Measurements from ENCODE around the gene TMEM271. TPM values are rescaled to one million over a fixed set of nuclear protein-coding genes. Genes with fewer than 3 reads are reported as not detected.

Gene TMEM271
- polyA plus RNA-seq, 1 donor from 2014 or later: 16.0 TPM

- H3K4me2 ChIP-seq (ENCODE audit: low read length): no peak overlapping the region
- H4K20me1 ChIP-seq (ENCODE audit: insufficient read depth): no peaks in the 10 kb centered on the region
- H3K36me3 ChIP-seq (ENCODE audit: insufficient read depth, low read length): no peaks in the 10 kb centered on the region
- H2AFZ ChIP-seq (ENCODE audit: low read depth, low read length): no peak overlapping the region
- no peaks in the 10 kb centered on the region for H3K27me3 ChIP-seq (ENCODE audit: insufficient read depth, low read depth, low read length)
- H3K9ac ChIP-seq (ENCODE audit: low read length): no peak overlapping the region
- no peaks in the 10 kb centered on the region for H3F3A ChIP-seq (ENCODE audit: insufficient read depth, low read length, poor library complexity, severe bottlenecking)
- no peaks in the 10 kb centered on the region for H3K9me2 ChIP-seq (ENCODE audit: insufficient read depth, low read length)
- TF ChIP-seq POLR2AphosphoS5 (IDR thresholded peaks at IDR 0.05) (no peak), RAD21 (conservative IDR thresholded peaks at IDR 0.05) (no peak), SMC3 (conservative IDR thresholded peaks at IDR 0.05; ENCODE audit: poor library complexity) (no peak), EZH2 (IDR thresholded peaks at IDR 0.05; ENCODE audit: borderline replicate concordance, insufficient read depth, low read length, poor library complexity, severe bottlenecking) (no peak), REST (IDR thresholded peaks at IDR 0.05; ENCODE audit: borderline replicate concordance) (no peak), EP300 (conservative IDR thresholded peaks at IDR 0.05; ENCODE audit: poor library complexity, severe bottlenecking) (no peak), TAF1 (IDR thresholded peaks at IDR 0.05; ENCODE audit: low read depth) (no peak), MXI1 (conservative IDR thresholded peaks at IDR 0.05; ENCODE audit: poor library complexity, severe bottlenecking) (no peak)
- TF ChIP-seq, protein P1, sequence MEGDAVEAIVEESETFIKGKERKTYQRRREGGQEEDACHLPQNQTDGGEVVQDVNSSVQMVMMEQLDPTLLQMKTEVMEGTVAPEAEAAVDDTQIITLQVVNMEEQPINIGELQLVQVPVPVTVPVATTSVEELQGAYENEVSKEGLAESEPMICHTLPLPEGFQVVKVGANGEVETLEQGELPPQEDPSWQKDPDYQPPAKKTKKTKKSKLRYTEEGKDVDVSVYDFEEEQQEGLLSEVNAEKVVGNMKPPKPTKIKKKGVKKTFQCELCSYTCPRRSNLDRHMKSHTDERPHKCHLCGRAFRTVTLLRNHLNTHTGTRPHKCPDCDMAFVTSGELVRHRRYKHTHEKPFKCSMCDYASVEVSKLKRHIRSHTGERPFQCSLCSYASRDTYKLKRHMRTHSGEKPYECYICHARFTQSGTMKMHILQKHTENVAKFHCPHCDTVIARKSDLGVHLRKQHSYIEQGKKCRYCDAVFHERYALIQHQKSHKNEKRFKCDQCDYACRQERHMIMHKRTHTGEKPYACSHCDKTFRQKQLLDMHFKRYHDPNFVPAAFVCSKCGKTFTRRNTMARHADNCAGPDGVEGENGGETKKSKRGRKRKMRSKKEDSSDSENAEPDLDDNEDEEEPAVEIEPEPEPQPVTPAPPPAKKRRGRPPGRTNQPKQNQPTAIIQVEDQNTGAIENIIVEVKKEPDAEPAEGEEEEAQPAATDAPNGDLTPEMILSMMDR (IDR thresholded peaks at IDR 0.05; ENCODE audit: poor library complexity, severe bottlenecking): no peak
- H3K79me2 ChIP-seq (replicated peaks; ENCODE audit: insufficient read depth, low read length): no peaks in the 10 kb centered on the region
- H3K27ac ChIP-seq (ENCODE audit: low read length): no peak overlapping the region
- peaks cover 5% of the 10 kb centered on the region for H3K9me3 ChIP-seq (ENCODE audit: low read length)
- no peak overlapping the region for H3K4me3 ChIP-seq (ENCODE audit: low read length)
These were observed 34.5 kb upstream of the TMEM271 start for GRCh38 chr4:610411-611261.

- H3K9ac ChIP-seq (ENCODE audit: low read length): no peak overlapping the region
- no peaks in the 10 kb centered on the region for H3K9me2 ChIP-seq (ENCODE audit: insufficient read depth, low read length)
- H3K4me3 ChIP-seq (ENCODE audit: low read length): no peak overlapping the region
- H3K36me3 ChIP-seq (ENCODE audit: insufficient read depth, low read length): no peaks in the 10 kb centered on the region
- no peaks in the 10 kb centered on the region for H3K79me2 ChIP-seq (replicated peaks; ENCODE audit: insufficient read depth, low read length)
- no peak overlapping the region for H3K4me2 ChIP-seq (ENCODE audit: low read length)
- TF ChIP-seq EP300 (conservative IDR thresholded peaks at IDR 0.05; ENCODE audit: poor library complexity, severe bottlenecking): peak; percentile 99
- TF ChIP-seq REST (IDR thresholded peaks at IDR 0.05; ENCODE audit: borderline replicate concordance): no peak
- TF ChIP-seq POLR2AphosphoS5 (IDR thresholded peaks at IDR 0.05): peak; percentile 93
- H3F3A ChIP-seq (ENCODE audit: insufficient read depth, low read length, poor library complexity, severe bottlenecking): no peaks in the 10 kb centered on the region
- no peaks in the 10 kb centered on the region for H3K27me3 ChIP-seq (ENCODE audit: insufficient read depth, low read depth, low read length)
- no peaks in the 10 kb centered on the region for H4K20me1 ChIP-seq (ENCODE audit: insufficient read depth)
- no peak overlapping the region for H3K27ac ChIP-seq (ENCODE audit: low read length)
- H2AFZ ChIP-seq (ENCODE audit: low read depth, low read length): no peak overlapping the region
- H3K9me3 ChIP-seq (ENCODE audit: low read length): peaks cover 5% of the 10 kb centered on the region
These were observed 33.4 kb upstream of the TMEM271 start for GRCh38 chr4:609400-610050.

All from neural cell (in vitro differentiated cells).